HFF-Myc (cell line): Measurements from ENCODE around the gene ST3GAL2.
"Not testable (repeated sequence)": the region's sequence is repeated elsewhere in the genome, so short reads cannot be mapped to it uniquely, and the experiment has no call there.

Source experiments
- DNase-seq: peaks from one replicate; pipeline ENCODE4 v3.0.0-alpha.2; 2011; ENCODE audit warnings: low read depth; ENCODE audit errors: extremely low read depth
- H3K4me3 ChIP-seq: replicated peaks from 2 replicates; pipeline ENCODE4 v1.5.1; 2011; ENCODE audit warnings: low read depth, mild to moderate bottlenecking, control low read depth, low read length
- CTCF ChIP-seq: IDR thresholded peaks from 2 replicates; pipeline ENCODE4 v1.5.1; 2012; ENCODE audit warnings: mild to moderate bottlenecking, low read depth, low read length, control low read depth; ENCODE audit errors: missing control alignments

ST3GAL2 gene

GRCh38 chr16:70419384-70420327 is 19.2 kb downstream of the ST3GAL2 start:
- no peak overlapping the region for H3K4me3 ChIP-seq
- TF ChIP-seq CTCF = no peak
- DNase-seq = no peak

DNA sequence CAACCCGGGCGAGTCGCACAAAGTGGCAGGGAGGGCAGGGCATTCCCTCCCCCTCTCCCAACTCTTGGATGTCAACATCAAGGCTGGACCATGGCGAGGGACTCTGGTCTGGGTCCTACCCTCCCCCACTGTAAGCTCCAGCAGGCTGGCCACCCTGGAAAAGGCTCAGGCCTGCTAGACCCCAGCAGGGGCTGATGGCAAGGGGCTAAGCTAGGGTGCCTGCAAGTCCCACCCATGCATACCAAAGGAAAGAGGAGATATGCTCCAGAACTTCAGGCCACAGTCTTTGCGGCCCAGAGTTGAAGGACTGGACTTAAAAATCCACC is 19.9 kb downstream of the ST3GAL2 start:
- no peak overlapping the region for H3K4me3 ChIP-seq
- no peak for DNase-seq
- TF ChIP-seq CTCF = no peak

- no peak for TF ChIP-seq CTCF
- no peak overlapping the region for H3K4me3 ChIP-seq
- DNase-seq = no peak
These were observed 20.5 kb downstream of the ST3GAL2 start for GRCh38 chr16:70418274-70418992.

DNA sequence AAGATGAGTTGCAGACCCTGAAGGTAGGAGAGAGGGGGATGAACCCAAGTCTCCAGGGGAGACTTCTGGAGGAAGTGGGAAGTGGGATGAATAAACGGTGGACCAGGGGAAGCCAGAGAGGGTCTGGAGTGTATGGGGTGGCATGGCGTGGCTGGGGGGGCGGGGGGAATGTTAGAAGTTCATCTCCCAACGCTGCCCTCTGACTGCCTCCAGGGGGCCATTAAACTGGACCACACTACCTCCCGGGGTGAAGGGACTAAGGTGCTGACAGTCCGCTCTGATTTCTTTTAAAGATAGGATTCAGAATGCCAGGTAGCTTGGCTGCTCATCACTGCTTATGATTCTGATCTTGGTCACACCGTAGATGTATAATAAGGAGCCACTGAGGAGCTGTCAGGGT is 21.2 kb downstream of the ST3GAL2 start:
- DNase-seq = no peak
- no peak for TF ChIP-seq CTCF
- H3K4me3 ChIP-seq = no peak overlapping the region

GRCh38 chr16:70416748-70417616 is 21.9 kb downstream of the ST3GAL2 start:
- TF ChIP-seq CTCF = no peak
- H3K4me3 ChIP-seq = no peak overlapping the region

GRCh38 chr16:70413572-70413971 is 25.3 kb downstream of the ST3GAL2 start:
- not testable (repeated sequence) for H3K4me3 ChIP-seq, DNase-seq

More at GRCh38 chr16:70416748-70417616, 21.9 kb downstream of the ST3GAL2 start:
- DNase-seq = no peak
